Measurements from ENCODE around the gene GUCY2D.

The GUCY2D gene

DNA sequence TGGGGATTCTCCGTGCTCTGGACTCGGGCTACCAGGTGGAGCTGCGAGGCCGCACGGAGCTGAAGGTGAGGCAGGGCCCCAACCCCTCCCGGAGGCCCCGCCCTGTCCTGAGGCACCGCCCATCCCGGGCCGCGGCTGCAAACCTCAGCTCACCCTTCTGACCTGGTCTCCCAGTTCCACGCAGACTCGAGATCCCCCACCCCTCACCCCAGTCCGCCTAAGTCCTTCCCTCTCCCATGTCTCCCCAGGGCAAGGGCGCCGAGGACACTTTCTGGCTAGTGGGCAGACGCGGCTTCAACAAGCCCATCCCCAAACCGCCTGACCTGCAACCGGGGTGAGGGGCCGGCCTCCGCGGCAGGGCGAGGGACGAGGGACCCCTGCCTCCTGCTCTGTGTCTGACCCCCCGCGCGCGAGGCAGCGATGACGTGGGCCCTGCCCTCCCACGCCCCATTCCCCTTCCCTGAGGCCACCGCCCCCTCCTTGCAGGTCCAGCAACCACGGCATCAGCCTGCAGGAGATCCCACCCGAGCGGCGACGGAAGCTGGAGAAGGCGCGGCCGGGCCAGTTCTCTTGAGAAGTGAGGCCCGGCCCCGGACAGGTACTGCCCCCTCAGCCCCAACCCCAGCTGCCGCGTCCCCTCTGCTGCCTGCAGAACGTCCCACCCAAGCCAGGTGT is 13.7 kb downstream of the GUCY2D start:
- Histone ChIP-seq H3K9ac (ENCODE audit: low read depth, low read length, poor library complexity, severe bottlenecking) (no peak overlapping the region), H2AFZ (ENCODE audit: low read length) (no peak overlapping the region), H3K79me2 (ENCODE audit: insufficient read depth, low read length) (no peaks in the 10 kb centered on the region), H3F3A (ENCODE audit: low read depth) (no peaks in the 10 kb centered on the region), H3K36me3 (ENCODE audit: insufficient read depth, low read length) (no peaks in the 10 kb centered on the region), H3K27me3 (ENCODE audit: insufficient read depth, low read length, poor library complexity, severe bottlenecking) (no peaks in the 10 kb centered on the region), H3K4me2 (ENCODE audit: low read depth, low read length, poor library complexity, severe bottlenecking) (no peak overlapping the region), H3K4me3 (ENCODE audit: low read length, poor library complexity, severe bottlenecking) (no peak overlapping the region), H3K9me2 (replicated peaks; ENCODE audit: low read depth, low read length) (no peaks in the 10 kb centered on the region), H3K9me3 (ENCODE audit: insufficient read depth, low read depth, low read length) (no peaks in the 10 kb centered on the region), H3K4me1 (ENCODE audit: insufficient read depth, low read length, poor library complexity, severe bottlenecking) (peaks cover 23% of the 10 kb centered on the region), H4K20me1 (ENCODE audit: insufficient read depth, low read length, poor library complexity, severe bottlenecking) (no peaks in the 10 kb centered on the region)
- no peak for TF ChIP-seq EZH2phosphoT487 (IDR thresholded peaks at IDR 0.05; ENCODE audit: borderline replicate concordance)
- TF ChIP-seq, protein P1, sequence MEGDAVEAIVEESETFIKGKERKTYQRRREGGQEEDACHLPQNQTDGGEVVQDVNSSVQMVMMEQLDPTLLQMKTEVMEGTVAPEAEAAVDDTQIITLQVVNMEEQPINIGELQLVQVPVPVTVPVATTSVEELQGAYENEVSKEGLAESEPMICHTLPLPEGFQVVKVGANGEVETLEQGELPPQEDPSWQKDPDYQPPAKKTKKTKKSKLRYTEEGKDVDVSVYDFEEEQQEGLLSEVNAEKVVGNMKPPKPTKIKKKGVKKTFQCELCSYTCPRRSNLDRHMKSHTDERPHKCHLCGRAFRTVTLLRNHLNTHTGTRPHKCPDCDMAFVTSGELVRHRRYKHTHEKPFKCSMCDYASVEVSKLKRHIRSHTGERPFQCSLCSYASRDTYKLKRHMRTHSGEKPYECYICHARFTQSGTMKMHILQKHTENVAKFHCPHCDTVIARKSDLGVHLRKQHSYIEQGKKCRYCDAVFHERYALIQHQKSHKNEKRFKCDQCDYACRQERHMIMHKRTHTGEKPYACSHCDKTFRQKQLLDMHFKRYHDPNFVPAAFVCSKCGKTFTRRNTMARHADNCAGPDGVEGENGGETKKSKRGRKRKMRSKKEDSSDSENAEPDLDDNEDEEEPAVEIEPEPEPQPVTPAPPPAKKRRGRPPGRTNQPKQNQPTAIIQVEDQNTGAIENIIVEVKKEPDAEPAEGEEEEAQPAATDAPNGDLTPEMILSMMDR (conservative IDR thresholded peaks at IDR 0.05; ENCODE audit: low read length): no peak

DNA sequence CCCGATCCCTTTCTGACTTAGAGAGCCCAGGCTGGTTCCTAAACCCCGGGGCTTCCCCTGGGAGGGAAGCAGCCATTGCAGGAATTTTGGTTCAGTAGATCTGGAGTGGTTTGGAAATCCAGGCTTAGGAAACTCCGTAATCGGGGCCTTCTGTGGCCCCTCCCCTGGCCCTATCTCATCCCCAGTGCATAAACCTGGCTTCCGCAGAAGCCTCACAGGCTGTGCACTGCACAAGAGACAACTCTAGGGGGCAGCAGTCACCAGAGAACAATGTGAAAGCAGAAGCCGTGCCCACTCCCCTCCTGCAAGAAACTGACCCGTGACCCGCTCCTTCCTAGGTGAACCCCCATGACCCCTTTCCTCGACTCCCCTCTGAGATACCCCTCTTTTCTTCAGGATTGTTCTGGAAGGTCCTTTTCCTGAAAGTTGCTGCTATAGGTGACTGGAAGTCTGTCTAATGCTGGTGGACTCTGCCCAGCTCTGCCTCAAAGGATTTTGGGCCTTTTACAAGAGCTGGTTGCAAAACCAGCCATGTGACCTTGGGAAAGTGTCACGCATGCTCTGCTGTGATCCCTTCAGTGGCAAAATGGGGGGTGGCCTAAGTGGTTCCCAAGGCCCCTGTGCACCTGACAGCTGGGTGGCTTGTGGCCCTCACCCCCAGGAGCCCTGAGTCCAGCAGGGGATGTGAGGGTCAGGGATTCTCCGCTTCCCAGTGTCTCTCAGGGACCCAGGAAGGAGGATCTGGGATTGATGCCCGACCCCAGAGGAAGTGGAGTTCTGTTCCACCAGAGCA is 14.4 kb downstream of the GUCY2D start:
- no peak overlapping the region for H2AFZ ChIP-seq (ENCODE audit: low read length)
- no peak overlapping the region for H3K4me3 ChIP-seq (ENCODE audit: low read length, poor library complexity, severe bottlenecking)
- no peaks in the 10 kb centered on the region for H3K9me3 ChIP-seq (ENCODE audit: insufficient read depth, low read depth, low read length)
- H3K4me1 ChIP-seq (ENCODE audit: insufficient read depth, low read length, poor library complexity, severe bottlenecking): peaks cover 23% of the 10 kb centered on the region
- no peaks in the 10 kb centered on the region for H3K79me2 ChIP-seq (ENCODE audit: insufficient read depth, low read length)
- no peaks in the 10 kb centered on the region for H3F3A ChIP-seq (ENCODE audit: low read depth)
- no peaks in the 10 kb centered on the region for H3K9me2 ChIP-seq (replicated peaks; ENCODE audit: low read depth, low read length)
- H3K27me3 ChIP-seq (ENCODE audit: insufficient read depth, low read length, poor library complexity, severe bottlenecking): no peaks in the 10 kb centered on the region
- H4K20me1 ChIP-seq (ENCODE audit: insufficient read depth, low read length, poor library complexity, severe bottlenecking): no peaks in the 10 kb centered on the region
- H3K9ac ChIP-seq (ENCODE audit: low read depth, low read length, poor library complexity, severe bottlenecking): no peak overlapping the region
- no peaks in the 10 kb centered on the region for H3K36me3 ChIP-seq (ENCODE audit: insufficient read depth, low read length)
- no peak overlapping the region for H3K4me2 ChIP-seq (ENCODE audit: low read depth, low read length, poor library complexity, severe bottlenecking)
- no peak for TF ChIP-seq EZH2phosphoT487 (IDR thresholded peaks at IDR 0.05; ENCODE audit: borderline replicate concordance)
- TF ChIP-seq, protein P1 (conservative IDR thresholded peaks at IDR 0.05; ENCODE audit: low read length): peak; percentile 82

DNA sequence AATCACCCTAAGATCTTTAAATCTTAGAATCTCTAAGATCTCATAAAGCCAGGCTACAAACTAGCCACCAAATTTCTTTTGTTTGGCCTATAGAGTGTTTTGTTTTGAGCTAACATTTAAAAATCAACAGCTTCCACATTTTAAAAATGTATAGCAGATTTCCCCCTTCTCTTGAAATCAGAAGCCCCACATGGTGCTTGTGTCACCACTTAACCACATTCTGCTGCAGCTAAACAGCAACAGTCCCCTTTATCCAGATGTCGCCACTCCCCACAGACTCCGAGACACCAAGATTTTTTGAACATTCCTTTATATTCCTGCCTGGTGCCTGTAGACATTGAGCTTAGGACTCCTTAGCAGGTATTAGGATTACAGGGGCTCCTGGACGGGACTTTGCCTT is 16.0 kb downstream of the GUCY2D start:
- H3F3A ChIP-seq (ENCODE audit: low read depth): no peaks in the 10 kb centered on the region
- no peak overlapping the region for H3K9ac ChIP-seq (ENCODE audit: low read depth, low read length, poor library complexity, severe bottlenecking)
- TF ChIP-seq, protein P1 (conservative IDR thresholded peaks at IDR 0.05; ENCODE audit: low read length): no peak
- no peak for TF ChIP-seq EZH2phosphoT487 (IDR thresholded peaks at IDR 0.05; ENCODE audit: borderline replicate concordance)
- no peaks in the 10 kb centered on the region for H3K9me3 ChIP-seq (ENCODE audit: insufficient read depth, low read depth, low read length)
- no peaks in the 10 kb centered on the region for H3K27me3 ChIP-seq (ENCODE audit: insufficient read depth, low read length, poor library complexity, severe bottlenecking)
- no peak overlapping the region for H3K4me3 ChIP-seq (ENCODE audit: low read length, poor library complexity, severe bottlenecking)
- H3K79me2 ChIP-seq (ENCODE audit: insufficient read depth, low read length): no peaks in the 10 kb centered on the region
- no peaks in the 10 kb centered on the region for H3K9me2 ChIP-seq (replicated peaks; ENCODE audit: low read depth, low read length)
- H4K20me1 ChIP-seq (ENCODE audit: insufficient read depth, low read length, poor library complexity, severe bottlenecking): no peaks in the 10 kb centered on the region
- H3K36me3 ChIP-seq (ENCODE audit: insufficient read depth, low read length): no peaks in the 10 kb centered on the region
- no peak overlapping the region for H2AFZ ChIP-seq (ENCODE audit: low read length)
- H3K4me2 ChIP-seq (ENCODE audit: low read depth, low read length, poor library complexity, severe bottlenecking): no peak overlapping the region
- peaks cover 12% of the 10 kb centered on the region for H3K4me1 ChIP-seq (ENCODE audit: insufficient read depth, low read length, poor library complexity, severe bottlenecking)

Data from Loucy (cell line).